ENCODE measurements around the gene NR1D1. TPM values are rescaled to one million over a fixed set of nuclear protein-coding genes. Genes with fewer than 3 reads are reported as not detected.
A peak's percentile ranks its signal among the peaks of the same experiment; 100 is the strongest.

The NR1D1 gene
- total RNA-seq, 1 donor = 6.5 TPM

- no peak overlapping the region for H3K4me3 ChIP-seq (ENCODE audit: low read depth, low read length)
- DNase-seq (ENCODE audit: low read depth) = no peak
- TF ChIP-seq, protein P1, sequence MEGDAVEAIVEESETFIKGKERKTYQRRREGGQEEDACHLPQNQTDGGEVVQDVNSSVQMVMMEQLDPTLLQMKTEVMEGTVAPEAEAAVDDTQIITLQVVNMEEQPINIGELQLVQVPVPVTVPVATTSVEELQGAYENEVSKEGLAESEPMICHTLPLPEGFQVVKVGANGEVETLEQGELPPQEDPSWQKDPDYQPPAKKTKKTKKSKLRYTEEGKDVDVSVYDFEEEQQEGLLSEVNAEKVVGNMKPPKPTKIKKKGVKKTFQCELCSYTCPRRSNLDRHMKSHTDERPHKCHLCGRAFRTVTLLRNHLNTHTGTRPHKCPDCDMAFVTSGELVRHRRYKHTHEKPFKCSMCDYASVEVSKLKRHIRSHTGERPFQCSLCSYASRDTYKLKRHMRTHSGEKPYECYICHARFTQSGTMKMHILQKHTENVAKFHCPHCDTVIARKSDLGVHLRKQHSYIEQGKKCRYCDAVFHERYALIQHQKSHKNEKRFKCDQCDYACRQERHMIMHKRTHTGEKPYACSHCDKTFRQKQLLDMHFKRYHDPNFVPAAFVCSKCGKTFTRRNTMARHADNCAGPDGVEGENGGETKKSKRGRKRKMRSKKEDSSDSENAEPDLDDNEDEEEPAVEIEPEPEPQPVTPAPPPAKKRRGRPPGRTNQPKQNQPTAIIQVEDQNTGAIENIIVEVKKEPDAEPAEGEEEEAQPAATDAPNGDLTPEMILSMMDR (IDR thresholded peaks at IDR 0.05; ENCODE audit: insufficient read depth, low read length) = no peak
Observed at GRCh38 chr17:40070709-40071312, 29.6 kb downstream of the NR1D1 start.

DNA sequence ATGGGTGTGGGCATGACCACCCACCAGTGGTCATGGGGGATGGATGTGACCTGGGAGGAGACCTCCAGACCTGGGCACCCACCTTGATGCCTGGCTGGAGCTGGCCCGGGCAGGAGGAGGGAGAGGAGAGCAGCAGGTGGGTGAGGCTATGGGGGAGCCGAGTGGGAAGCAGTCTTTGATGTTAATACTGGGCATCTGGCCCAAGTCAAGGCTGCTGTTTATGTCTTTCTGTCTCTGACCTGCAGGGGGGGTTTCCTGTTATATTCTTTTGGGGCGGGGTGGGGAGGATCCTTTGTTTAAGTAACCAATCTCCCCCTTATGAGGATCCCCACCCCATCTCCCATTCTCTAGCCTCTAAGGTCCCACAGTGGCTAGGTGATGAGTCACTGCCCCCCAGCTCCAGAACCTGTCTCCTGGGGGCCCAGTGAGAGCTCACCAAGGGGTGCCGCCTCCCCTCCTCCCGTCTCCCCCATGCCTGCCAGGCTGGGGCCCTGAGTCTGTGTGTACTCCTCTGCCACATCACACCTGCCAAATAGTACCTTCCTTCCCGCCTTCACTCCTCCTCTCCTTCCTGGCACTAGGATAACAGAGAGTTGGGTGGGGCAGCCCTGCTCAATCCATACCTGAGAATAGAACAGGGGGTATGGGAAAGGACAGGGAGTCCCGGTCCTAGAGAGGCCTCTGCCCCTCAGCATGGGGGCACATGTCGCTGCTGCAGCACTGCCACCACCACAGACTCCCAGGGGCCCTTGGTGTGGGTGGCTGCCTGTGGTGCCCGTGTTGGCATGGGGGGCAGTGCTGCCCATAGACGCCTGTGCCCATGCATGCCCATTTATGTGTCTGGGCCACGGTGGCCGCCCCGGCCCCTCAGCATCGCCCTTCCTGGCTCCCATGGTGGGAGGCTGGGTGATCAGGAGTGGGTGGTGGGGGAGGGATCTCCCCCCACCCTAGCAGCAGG is 30.4 kb downstream of the NR1D1 start:
- TF ChIP-seq, protein P1 (IDR thresholded peaks at IDR 0.05; ENCODE audit: insufficient read depth, low read length) = peak; percentile 44
- DNase-seq (ENCODE audit: low read depth) = peak; percentile 59
- H3K4me3 ChIP-seq (ENCODE audit: low read depth, low read length) = no peak overlapping the region

GRCh38 chr17:40068917-40069750 is 31.3 kb downstream of the NR1D1 start:
- DNase-seq (ENCODE audit: low read depth) = peak; percentile 89
- H3K4me3 ChIP-seq (ENCODE audit: low read depth, low read length) = peak overlapping the region; percentile 50
- TF ChIP-seq, protein P1 (IDR thresholded peaks at IDR 0.05; ENCODE audit: insufficient read depth, low read length) = no peak

DNA sequence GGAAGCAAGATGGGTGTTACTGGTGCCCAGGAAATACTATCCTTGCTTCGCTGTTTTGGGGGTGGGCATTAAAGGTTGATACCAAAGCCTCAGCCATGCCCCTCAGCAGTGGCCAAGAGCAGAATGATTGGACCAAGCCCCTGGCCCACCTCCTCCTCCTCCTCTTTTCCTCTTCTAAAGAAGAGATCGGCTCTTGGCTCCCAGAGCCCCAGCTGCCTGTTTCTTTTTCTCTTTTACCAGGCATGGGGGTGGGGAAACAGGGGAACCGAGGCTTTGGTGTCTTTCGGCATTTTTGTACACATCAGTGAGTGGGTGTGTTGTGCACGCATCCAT is 31.8 kb downstream of the NR1D1 start:
- TF ChIP-seq, protein P1 (IDR thresholded peaks at IDR 0.05; ENCODE audit: insufficient read depth, low read length) = no peak
- H3K4me3 ChIP-seq (ENCODE audit: low read depth, low read length) = peak overlapping the region; percentile 50
- DNase-seq (ENCODE audit: low read depth) = no peak

GRCh38 chr17:40068129-40068581 is 32.2 kb downstream of the NR1D1 start:
- DNase-seq (ENCODE audit: low read depth) = no peak
- H3K4me3 ChIP-seq (ENCODE audit: low read depth, low read length) = peak overlapping the region; percentile 50
- TF ChIP-seq, protein P1 (IDR thresholded peaks at IDR 0.05; ENCODE audit: insufficient read depth, low read length) = no peak

- TF ChIP-seq, protein P1 (IDR thresholded peaks at IDR 0.05; ENCODE audit: insufficient read depth, low read length) = no peak
- no peak for DNase-seq (ENCODE audit: low read depth)
- no peak overlapping the region for H3K4me3 ChIP-seq (ENCODE audit: low read depth, low read length)
Observed at GRCh38 chr17:40067710-40068109, 32.7 kb downstream of the NR1D1 start.
